ENCODE results near the gene KIAA1614.

Gene KIAA1614

GRCh38 chr1:180939711-180940103 lies 27.0 kb downstream of the KIAA1614 start:
- no peak for ATAC-seq
- TF ChIP-seq ISL1 (CRISPR knock-in tag; IDR thresholded peaks at IDR 0.05) = no peak
- TF ChIP-seq PPARA (CRISPR knock-in tag; IDR thresholded peaks at IDR 0.05; ENCODE audit: borderline replicate concordance) = no peak
- no peak for TF ChIP-seq ARNTL (CRISPR knock-in tag; IDR thresholded peaks at IDR 0.05; ENCODE audit: borderline replicate concordance, low read depth)
- TF ChIP-seq SNAI2 (CRISPR knock-in tag; IDR thresholded peaks at IDR 0.05) = no peak
- no peak for TF ChIP-seq ZFP3 (CRISPR knock-in tag; IDR thresholded peaks at IDR 0.05)
- no peak for TF ChIP-seq TCF4 (CRISPR knock-in tag; IDR thresholded peaks at IDR 0.05; ENCODE audit: borderline replicate concordance)
- no peak for TF ChIP-seq CREB5 (CRISPR knock-in tag; IDR thresholded peaks at IDR 0.05; ENCODE audit: low read depth)
- TF ChIP-seq GLIS3 (CRISPR knock-in tag; IDR thresholded peaks at IDR 0.05) = no peak
- no peak for TF ChIP-seq OSR1 (CRISPR knock-in tag; IDR thresholded peaks at IDR 0.05)
- no peak for TF ChIP-seq TSHZ2 (CRISPR knock-in tag; IDR thresholded peaks at IDR 0.05)
- no peak for TF ChIP-seq PATZ1 (CRISPR knock-in tag; IDR thresholded peaks at IDR 0.05; ENCODE audit: borderline replicate concordance)
- TF ChIP-seq ZNF565 (CRISPR knock-in tag; conservative IDR thresholded peaks at IDR 0.05; ENCODE audit: low read depth) = no peak
- no peak for TF ChIP-seq CSRNP3 (CRISPR knock-in tag; IDR thresholded peaks at IDR 0.05)

- no peak for TF ChIP-seq ZNF70 (CRISPR knock-in tag; IDR thresholded peaks at IDR 0.05)
- TF ChIP-seq GLIS3 (CRISPR knock-in tag; IDR thresholded peaks at IDR 0.05) = no peak
- TF ChIP-seq ESRRG (CRISPR knock-in tag; IDR thresholded peaks at IDR 0.05) = no peak
- TF ChIP-seq RARB (CRISPR knock-in tag; IDR thresholded peaks at IDR 0.05) = no peak
- no peak for TF ChIP-seq ZNF8 (CRISPR knock-in tag; IDR thresholded peaks at IDR 0.05)
- no peak for TF ChIP-seq ZFP30 (CRISPR knock-in tag; IDR thresholded peaks at IDR 0.05)
- no peak for ATAC-seq
Measured at GRCh38 chr1:180940445-180940844, 27.7 kb downstream of the KIAA1614 start.

- TF ChIP-seq ESRRG (CRISPR knock-in tag; IDR thresholded peaks at IDR 0.05) (no peak), SNAI2 (CRISPR knock-in tag; IDR thresholded peaks at IDR 0.05) (no peak)
- no peak for ATAC-seq
Measured at GRCh38 chr1:180941518-180942275, 29.0 kb downstream of the KIAA1614 start.

GRCh38 chr1:180945151-180945550 lies 32.5 kb downstream of the KIAA1614 start:
- TF ChIP-seq CREB5 (CRISPR knock-in tag; IDR thresholded peaks at IDR 0.05; ENCODE audit: low read depth) (no peak), ZNF70 (CRISPR knock-in tag; IDR thresholded peaks at IDR 0.05) (no peak), TSHZ2 (CRISPR knock-in tag; IDR thresholded peaks at IDR 0.05) (no peak), ZFP3 (CRISPR knock-in tag; IDR thresholded peaks at IDR 0.05) (no peak), CSDC2 (CRISPR knock-in tag; IDR thresholded peaks at IDR 0.05) (no peak)

More at GRCh38 chr1:180945151-180945550, 32.5 kb downstream of the KIAA1614 start:
- no peak; the same call in 2 of the 3 replicates for ATAC-seq

Data from SK-N-SH treated with all-trans-retinoic acid at 6 μM for 48 hours (cell line).